Karpas-422 (cell line): ENCODE data around the gene ATP13A2. TPM values are rescaled to one million over a fixed set of nuclear protein-coding genes. Genes with fewer than 3 reads are reported as not detected.

Experiments
- DNase-seq: peaks from one replicate; pipeline ENCODE4 v3.0.0-alpha.2; 2015
- H2AFZ ChIP-seq: fragments of 200-600 bp; sonication (generic); 2 replicates; pipeline ENCODE4 v1.6.1; 2014; ENCODE audit warnings: antibody characterized with exemption, low read length, mixed read lengths
- H3K27ac ChIP-seq: fragments of 200-600 bp; sonication (generic); 2 replicates; pipeline ENCODE4 v1.5.1; 2014; ENCODE audit warnings: mild to moderate bottlenecking, low read length, moderate library complexity
- H3K27me3 ChIP-seq: fragments of 200-600 bp; sonication (generic); 2 replicates; pipeline ENCODE4 v1.6.1; 2014; ENCODE audit warnings: low read length, mixed read lengths
- H3K36me3 ChIP-seq: fragments of 200-600 bp; sonication (generic); 2 replicates; pipeline ENCODE4 v1.6.1; 2014; ENCODE audit warnings: low read length, mixed read lengths; ENCODE audit not compliant: insufficient read depth
- H3K4me1 ChIP-seq: fragments of 200-600 bp; sonication (generic); 2 replicates; pipeline ENCODE4 v1.6.1; 2014; ENCODE audit warnings: mild to moderate bottlenecking, low read length, mixed read lengths
- H3K4me2 ChIP-seq: fragments of 200-600 bp; sonication (generic); 2 replicates; pipeline ENCODE4 v1.6.1; 2014; ENCODE audit warnings: low read length, low read depth, mild to moderate bottlenecking; ENCODE audit not compliant: poor library complexity, severe bottlenecking
- H3K4me3 ChIP-seq: fragments of 200-600 bp; sonication (generic); 2 replicates; pipeline ENCODE4 v1.5.1; 2014; ENCODE audit warnings: mild to moderate bottlenecking, antibody characterized with exemption, low read length, mixed read lengths
- H3K79me2 ChIP-seq: fragments of 200-600 bp; sonication (generic); 2 replicates; pipeline ENCODE4 v1.6.1; 2014; ENCODE audit warnings: mild to moderate bottlenecking, low read length, mixed read lengths
- H3K9ac ChIP-seq: fragments of 200-600 bp; sonication (generic); 2 replicates; pipeline ENCODE4 v1.6.0; 2014; ENCODE audit warnings: low read length
- H3K9me2 ChIP-seq: fragments of 200-600 bp; sonication (generic), shearing (Covaris generic); replicated peaks from 2 replicates; pipeline ENCODE4 v1.6.0; 2014; ENCODE audit warnings: mild to moderate bottlenecking, low read length, moderate library complexity; ENCODE audit not compliant: insufficient read depth
- H3K9me3 ChIP-seq: fragments of 300-700, 200-600 bp; sonication (generic); 2 replicates; pipeline ENCODE4 v1.6.1; 2014; ENCODE audit warnings: low read length, mixed read lengths
- H4K20me1 ChIP-seq: fragments of 200-600 bp; sonication (generic); 2 replicates; pipeline ENCODE4 v1.6.1; 2014; ENCODE audit warnings: mild to moderate bottlenecking, antibody characterized with exemption, low read length, low read depth; ENCODE audit not compliant: insufficient read depth
- total RNA-seq: library from RNA; depleted of rRNA; stranded (reverse); fragments of >200 nt; shearing (Covaris generic); gene quantifications from 2 replicates; pipeline ENCODE4 v1.2.3, GENCODE V29; 2014; ENCODE audit warnings: low replicate concordance

The ATP13A2 gene
- total RNA-seq, 1 experiment from 2014 or later, result 13.6 TPM

DNA sequence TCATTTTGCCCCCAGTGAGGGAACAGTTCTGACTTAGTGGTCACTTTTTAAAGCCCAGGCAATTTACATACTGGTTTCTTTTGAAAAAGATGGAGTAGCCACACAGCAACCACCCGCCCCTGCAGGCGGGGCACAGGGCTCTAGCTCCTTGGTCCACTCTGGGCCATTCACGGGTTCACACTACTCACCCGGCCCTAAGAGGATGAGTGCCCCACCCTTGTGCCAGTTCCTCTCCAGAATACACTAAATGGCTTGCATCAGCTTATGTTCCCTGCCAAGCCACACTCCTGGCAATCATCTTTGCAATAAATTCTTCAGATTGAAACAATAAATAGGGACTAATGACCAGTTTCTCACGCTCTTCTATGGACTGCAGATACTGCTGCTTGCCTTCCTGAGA lies 15.7 kb upstream of the ATP13A2 start:
- no peaks in the 10 kb centered on the region for H4K20me1 ChIP-seq
- no peak overlapping the region for H2AFZ ChIP-seq
- H3K36me3 ChIP-seq, result peaks cover 43% of the 10 kb centered on the region
- peaks cover 4% of the 10 kb centered on the region; the same call in 1 of the 2 replicates for H3K79me2 ChIP-seq
- H3K4me1 ChIP-seq, result no peaks in the 10 kb centered on the region
- no peak overlapping the region for H3K4me3 ChIP-seq
- no peaks in the 10 kb centered on the region for H3K27me3 ChIP-seq
- H3K9me3 ChIP-seq, result no peaks in the 10 kb centered on the region
- DNase-seq, result no peak
- H3K9me2 ChIP-seq, result no peaks in the 10 kb centered on the region
- no peak overlapping the region for H3K4me2 ChIP-seq
- H3K9ac ChIP-seq, result no peak overlapping the region
- H3K27ac ChIP-seq, result no peak overlapping the region

- peaks cover 59% of the 10 kb centered on the region for H3K36me3 ChIP-seq
- H3K9me2 ChIP-seq, result no peaks in the 10 kb centered on the region
- no peak overlapping the region for H3K27ac ChIP-seq
- no peaks in the 10 kb centered on the region for H3K4me1 ChIP-seq
- no peak overlapping the region for H3K4me2 ChIP-seq
- H2AFZ ChIP-seq, result no peak overlapping the region
- no peaks in the 10 kb centered on the region for H3K9me3 ChIP-seq
- H3K27me3 ChIP-seq, result no peaks in the 10 kb centered on the region
- no peaks in the 10 kb centered on the region; the same call in 1 of the 2 replicates for H4K20me1 ChIP-seq
- no peak for DNase-seq
- no peaks in the 10 kb centered on the region for H3K79me2 ChIP-seq
- no peak overlapping the region for H3K9ac ChIP-seq
- no peak overlapping the region for H3K4me3 ChIP-seq
These were observed 13.0 kb upstream of the ATP13A2 start for GRCh38 chr1:17024721-17025120.

DNA sequence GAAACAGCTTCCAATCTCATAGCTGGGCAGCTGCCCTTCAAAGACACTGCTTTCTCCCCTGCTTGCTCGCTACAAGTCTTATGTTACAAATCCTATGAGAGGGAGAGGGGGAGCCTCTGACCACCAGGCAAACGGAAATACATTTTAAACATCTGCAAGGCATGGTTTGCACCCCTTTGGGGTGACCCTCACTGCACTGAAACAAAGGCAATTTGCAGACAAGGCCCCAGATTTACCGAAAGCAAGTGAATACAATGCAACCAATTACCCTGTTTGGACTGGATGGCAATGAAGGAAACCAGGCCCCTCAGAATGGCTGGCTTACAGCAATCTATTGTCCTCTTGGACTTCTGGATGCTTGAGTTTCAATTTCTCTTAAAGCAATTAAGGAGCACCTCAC lies 11.8 kb upstream of the ATP13A2 start:
- no peak overlapping the region for H3K27ac ChIP-seq
- no peaks in the 10 kb centered on the region for H3K4me1 ChIP-seq
- no peak overlapping the region for H3K9ac ChIP-seq
- H3K4me2 ChIP-seq, result no peak overlapping the region
- DNase-seq, result no peak
- peaks cover 60% of the 10 kb centered on the region for H3K36me3 ChIP-seq
- H3K9me3 ChIP-seq, result no peaks in the 10 kb centered on the region
- no peaks in the 10 kb centered on the region for H3K27me3 ChIP-seq
- H3K79me2 ChIP-seq, result no peaks in the 10 kb centered on the region
- H2AFZ ChIP-seq, result no peak overlapping the region
- no peaks in the 10 kb centered on the region for H3K9me2 ChIP-seq
- H3K4me3 ChIP-seq, result no peak overlapping the region
- H4K20me1 ChIP-seq, result no peaks in the 10 kb centered on the region; the same call in 1 of the 2 replicates

GRCh38 chr1:17023102-17023501 lies 11.4 kb upstream of the ATP13A2 start:
- H3K4me3 ChIP-seq, result no peak overlapping the region
- no peak overlapping the region for H2AFZ ChIP-seq
- H3K9me2 ChIP-seq, result no peaks in the 10 kb centered on the region
- no peak overlapping the region for H3K27ac ChIP-seq
- H4K20me1 ChIP-seq, result no peaks in the 10 kb centered on the region; the same call in 1 of the 2 replicates
- H3K4me1 ChIP-seq, result no peaks in the 10 kb centered on the region
- peaks cover 59% of the 10 kb centered on the region for H3K36me3 ChIP-seq
- no peaks in the 10 kb centered on the region for H3K27me3 ChIP-seq
- no peaks in the 10 kb centered on the region for H3K9me3 ChIP-seq
- no peak overlapping the region for H3K9ac ChIP-seq
- no peak for DNase-seq
- no peak overlapping the region for H3K4me2 ChIP-seq
- no peaks in the 10 kb centered on the region for H3K79me2 ChIP-seq

DNA sequence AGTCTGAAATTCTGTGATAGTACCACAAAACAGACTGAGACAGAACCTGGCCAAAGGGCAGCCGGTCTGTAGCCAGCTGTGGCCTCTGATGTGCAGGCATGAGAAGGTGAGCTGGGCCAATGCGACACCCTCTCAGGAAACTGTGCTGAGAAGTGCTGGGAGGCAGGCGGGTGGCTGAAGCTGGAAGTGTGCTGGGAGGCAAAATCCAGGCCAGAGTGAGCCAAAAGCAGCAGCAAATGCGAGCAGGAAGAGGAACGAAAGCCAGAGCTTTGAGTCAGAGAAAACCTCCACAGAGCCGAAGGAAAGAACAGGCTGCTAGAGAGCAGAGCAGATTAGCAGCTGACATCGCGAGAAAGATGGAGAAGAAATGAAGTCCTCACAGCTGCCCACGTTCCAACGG lies 10.2 kb upstream of the ATP13A2 start:
- Histone ChIP-seq H4K20me1 (no peaks in the 10 kb centered on the region; the same call in 1 of the 2 replicates), H3K36me3 (peaks cover 52% of the 10 kb centered on the region), H2AFZ (no peak overlapping the region), H3K4me3 (no peak overlapping the region), H3K9me2 (no peaks in the 10 kb centered on the region), H3K27ac (no peak overlapping the region), H3K4me2 (no peak overlapping the region), H3K79me2 (no peaks in the 10 kb centered on the region), H3K9ac (no peak overlapping the region), H3K4me1 (no peaks in the 10 kb centered on the region), H3K9me3 (no peaks in the 10 kb centered on the region), H3K27me3 (no peaks in the 10 kb centered on the region)
- DNase-seq, result no peak

GRCh38 chr1:17020502-17020901 lies 8.8 kb upstream of the ATP13A2 start:
- H3K4me3 ChIP-seq, result no peak overlapping the region
- H3K79me2 ChIP-seq, result no peaks in the 10 kb centered on the region
- no peaks in the 10 kb centered on the region for H3K27me3 ChIP-seq
- H3K36me3 ChIP-seq, result peaks cover 46% of the 10 kb centered on the region
- no peak overlapping the region for H3K4me2 ChIP-seq
- DNase-seq, result no peak
- no peaks in the 10 kb centered on the region; the same call in 1 of the 2 replicates for H4K20me1 ChIP-seq
- H3K9me3 ChIP-seq, result no peaks in the 10 kb centered on the region
- no peak overlapping the region for H3K27ac ChIP-seq
- no peaks in the 10 kb centered on the region for H3K9me2 ChIP-seq
- no peak overlapping the region for H3K9ac ChIP-seq
- no peaks in the 10 kb centered on the region for H3K4me1 ChIP-seq
- H2AFZ ChIP-seq, result no peak overlapping the region

- no peak for DNase-seq
- Histone ChIP-seq H3K79me2 (no peaks in the 10 kb centered on the region), H3K9me3 (no peaks in the 10 kb centered on the region), H3K36me3 (peaks cover 34% of the 10 kb centered on the region), H3K27me3 (no peaks in the 10 kb centered on the region), H4K20me1 (no peaks in the 10 kb centered on the region; the same call in 1 of the 2 replicates), H3K4me2 (no peak overlapping the region), H2AFZ (no peak overlapping the region), H3K4me1 (no peaks in the 10 kb centered on the region), H3K4me3 (no peak overlapping the region), H3K9ac (no peak overlapping the region), H3K27ac (no peak overlapping the region), H3K9me2 (no peaks in the 10 kb centered on the region)
These were observed 7.1 kb upstream of the ATP13A2 start for GRCh38 chr1:17018849-17019248.

DNA sequence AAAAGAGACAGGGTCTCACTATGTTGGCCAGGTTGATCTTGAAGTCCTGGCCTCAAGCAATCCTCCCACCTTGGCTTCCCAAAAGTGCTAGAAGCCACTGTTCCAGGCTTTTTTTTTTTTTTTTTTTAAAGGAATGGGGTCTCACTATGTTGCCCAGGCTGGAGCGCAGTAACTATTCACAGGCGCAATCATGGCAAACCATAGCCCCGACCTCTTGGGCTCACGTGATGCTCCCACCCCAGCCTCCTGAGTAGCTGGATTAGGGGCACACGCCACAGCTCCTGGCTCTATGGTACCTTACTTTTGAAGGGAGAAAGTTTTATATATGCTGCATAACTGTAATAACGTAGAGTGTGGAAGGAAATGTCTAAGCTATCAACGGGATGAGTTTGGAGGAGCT lies 5.7 kb upstream of the ATP13A2 start:
- Histone ChIP-seq H3K4me1 (peaks cover under 1% of the 10 kb centered on the region; the same call in 1 of the 2 replicates), H3K9me2 (no peaks in the 10 kb centered on the region), H4K20me1 (no peaks in the 10 kb centered on the region; the same call in 1 of the 2 replicates), H3K4me3 (no peak overlapping the region), H3K9ac (no peak overlapping the region), H3K4me2 (no peak overlapping the region), H3K27me3 (no peaks in the 10 kb centered on the region), H2AFZ (no peak overlapping the region), H3K27ac (no peak overlapping the region), H3K36me3 (peaks cover 22% of the 10 kb centered on the region), H3K9me3 (no peaks in the 10 kb centered on the region), H3K79me2 (no peaks in the 10 kb centered on the region)
- no peak for DNase-seq

GRCh38 chr1:17016317-17016661 lies 4.6 kb upstream of the ATP13A2 start:
- H3K4me2 ChIP-seq, result no peak overlapping the region

More at GRCh38 chr1:17016317-17016661, 4.6 kb upstream of the ATP13A2 start:
- no peak overlapping the region for H2AFZ ChIP-seq
- H3K4me1 ChIP-seq, result peaks cover 6% of the 10 kb centered on the region
- H3K4me3 ChIP-seq, result no peak overlapping the region
- DNase-seq, result no peak
- H3K9ac ChIP-seq, result no peak overlapping the region
- H4K20me1 ChIP-seq, result no peaks in the 10 kb centered on the region; the same call in 1 of the 2 replicates
- H3K27me3 ChIP-seq, result no peaks in the 10 kb centered on the region
- no peaks in the 10 kb centered on the region for H3K9me3 ChIP-seq
- no peaks in the 10 kb centered on the region for H3K79me2 ChIP-seq
- H3K9me2 ChIP-seq, result no peaks in the 10 kb centered on the region
- no peak overlapping the region for H3K27ac ChIP-seq
- peaks cover 15% of the 10 kb centered on the region; the same call in 1 of the 2 replicates for H3K36me3 ChIP-seq
